Keratinocyte (primary cell): Measurements from ENCODE around the gene SPPL3. TPM values are rescaled to one million over a fixed set of nuclear protein-coding genes. Genes with fewer than 3 reads are reported as not detected.
"Not testable (repeated sequence)": the region's sequence is repeated elsewhere in the genome, so short reads cannot be mapped to it uniquely, and the experiment has no call there.

ENCODE experiments used
- DNase-seq: peaks from one replicate; pipeline ENCODE4 v3.0.0-alpha.2; 2011; ENCODE audit warnings: low read depth, missing footprints, low spot score
- FAIRE-seq: peaks from 2 replicates; lab custom pipeline; 2011; peaks lifted over from hg19 to GRCh38; lab: Jason Lieb, UNC
- H2AFZ ChIP-seq: 2 replicates; pipeline ENCODE4 v1.6.0; 2012; ENCODE audit warnings: low read length, control low read depth, inconsistent platforms; ENCODE audit not compliant: control insufficient read depth
- H3K27ac ChIP-seq: 2 replicates; pipeline ENCODE4 v1.5.1; 2011; ENCODE audit warnings: low read length; ENCODE audit not compliant: control insufficient read depth, insufficient read depth
- H3K27me3 ChIP-seq: 3 replicates; pipeline ENCODE4 v1.6.0; 2011; ENCODE audit warnings: low read length; ENCODE audit not compliant: control insufficient read depth, insufficient read depth; ENCODE audit errors: extremely low read depth
- H3K36me3 ChIP-seq, 2 experiments: 2 replicates in 1 of 2; 3 replicates in 1 of 2; pipeline ENCODE4 v1.5.1; 2011; ENCODE audit warnings: low read length in 2 of 2, mild to moderate bottlenecking in 1 of 2; ENCODE audit not compliant: control insufficient read depth in 2 of 2, insufficient read depth in 2 of 2; ENCODE audit errors: extremely low read depth in 1 of 2
- H3K4me1 ChIP-seq: 3 replicates; pipeline ENCODE4 v1.5.1; 2011; ENCODE audit warnings: low read length; ENCODE audit not compliant: control insufficient read depth, insufficient read depth; ENCODE audit errors: extremely low read depth
- H3K4me2 ChIP-seq: 3 replicates; pipeline ENCODE4 v1.6.0; 2011; ENCODE audit warnings: low read depth, low read length; ENCODE audit not compliant: control insufficient read depth, insufficient read depth; ENCODE audit errors: extremely low read depth
- H3K4me3 ChIP-seq, 3 experiments: fragments of 200-600 bp in 1 of 3; sonication (generic) in 1 of 3; 2 replicates in 2 of 3; 3 replicates in 1 of 3; pipeline ENCODE4 v1.5.1; 2011 to 2016; ENCODE audit warnings: low read length in 3 of 3, mild to moderate bottlenecking in 3 of 3, control low read depth in 2 of 3, inconsistent platforms in 1 of 3, low read depth in 1 of 3, mixed read lengths in 1 of 3, mixed run types in 1 of 3, moderate library complexity in 1 of 3; ENCODE audit not compliant: control insufficient read depth in 2 of 3, insufficient read depth in 2 of 3; ENCODE audit errors: extremely low read depth in 1 of 3
- H3K79me2 ChIP-seq: 2 replicates; pipeline ENCODE4 v1.6.0; 2012; ENCODE audit warnings: low read length; ENCODE audit not compliant: control insufficient read depth, insufficient read depth
- H3K9ac ChIP-seq: 3 replicates; pipeline ENCODE4 v1.6.0; 2011; ENCODE audit warnings: low read length; ENCODE audit not compliant: control insufficient read depth, insufficient read depth; ENCODE audit errors: extremely low read depth
- H3K9me1 ChIP-seq: 3 replicates; pipeline ENCODE4 v1.6.0; 2011; ENCODE audit warnings: low read length; ENCODE audit not compliant: control insufficient read depth, insufficient read depth; ENCODE audit errors: extremely low read depth
- H3K9me3 ChIP-seq: 2 replicates; pipeline ENCODE4 v1.5.1; 2012; ENCODE audit warnings: low read depth, low read length; ENCODE audit not compliant: control insufficient read depth
- H4K20me1 ChIP-seq: 3 replicates; pipeline ENCODE4 v1.6.0; 2011; ENCODE audit warnings: low read length; ENCODE audit not compliant: control insufficient read depth, insufficient read depth; ENCODE audit errors: extremely low read depth
- EZH2 ChIP-seq: IDR thresholded peaks from one replicate; pipeline ENCODE4 v1.6.1; 2012; ENCODE audit warnings: inconsistent platforms, mild to moderate bottlenecking, low read length, moderate library complexity
- dilution Hi-C: fragments of 300-500 bp; cut with MboI; formaldehyde crosslinking; loops from one replicate; pipeline ENCODE4 v1.7.0; 2020; ENCODE audit warnings: low sequenced_read_pairs; ENCODE audit not compliant: extremely low pct_ligation_motif_present
- polyA plus RNA-seq, 5 experiments: library from polyadenylated mRNA; depleted of rRNA in 3 of 5; stranded (reverse) in 3 of 5; stranded (forward) in 1 of 5; unstranded in 1 of 5; fragments of >200 nt; gene quantifications; 1 replicate in 1 of 5; 2 replicates in 3 of 5; 3 replicates in 1 of 5; pipeline versions ENCODE4 v1.2.1 to v1.2.3, GENCODE V29; 2011 to 2012; ENCODE audit warnings: missing spikeins in 2 of 5, low read depth in 1 of 5, low replicate concordance in 1 of 5
- TF ChIP-seq, protein P1 (sequence below), 3 experiments: IDR thresholded peaks in 1 of 3; conservative IDR thresholded peaks in 1 of 3; optimal IDR thresholded peaks in 1 of 3; 2 replicates in 2 of 3; 3 replicates in 1 of 3; pipeline versions ENCODE3 to v1.5.1; 2011; ENCODE audit warnings: low read length in 3 of 3, mild to moderate bottlenecking in 3 of 3, moderate library complexity in 2 of 3, control low read depth in 1 of 3, inconsistent platforms in 1 of 3; ENCODE audit not compliant: insufficient read depth in 2 of 3; ENCODE audit errors: extremely low read depth in 1 of 3

Gene SPPL3
- polyA plus RNA-seq, 1 donor (not counting 4 experiments of a cell fraction or from before 2014, with no cell fraction given) = 28.3 TPM

- Histone ChIP-seq H3K27me3 (no peaks in the 10 kb centered on the region), H3K9ac (peak overlapping the region; percentile 28), H3K79me2 (peaks cover 63% of the 10 kb centered on the region), H3K27ac (no peak overlapping the region), H4K20me1 (peaks cover 3% of the 10 kb centered on the region), H3K4me3 (peak overlapping the region; percentile 38 to 95 (median 61)), H3K4me1 (peaks cover 27% of the 10 kb centered on the region), H3K36me3 (peaks cover 0 to 3% of the 10 kb centered on the region in 2 experiments), H3K9me1 (no peaks in the 10 kb centered on the region), H3K9me3 (no peaks in the 10 kb centered on the region), H3K4me2 (peak overlapping the region; percentile 81), H2AFZ (no peak overlapping the region)
- DNase-seq = no peak
- TF ChIP-seq EZH2 = no peak
- TF ChIP-seq, protein P1, sequence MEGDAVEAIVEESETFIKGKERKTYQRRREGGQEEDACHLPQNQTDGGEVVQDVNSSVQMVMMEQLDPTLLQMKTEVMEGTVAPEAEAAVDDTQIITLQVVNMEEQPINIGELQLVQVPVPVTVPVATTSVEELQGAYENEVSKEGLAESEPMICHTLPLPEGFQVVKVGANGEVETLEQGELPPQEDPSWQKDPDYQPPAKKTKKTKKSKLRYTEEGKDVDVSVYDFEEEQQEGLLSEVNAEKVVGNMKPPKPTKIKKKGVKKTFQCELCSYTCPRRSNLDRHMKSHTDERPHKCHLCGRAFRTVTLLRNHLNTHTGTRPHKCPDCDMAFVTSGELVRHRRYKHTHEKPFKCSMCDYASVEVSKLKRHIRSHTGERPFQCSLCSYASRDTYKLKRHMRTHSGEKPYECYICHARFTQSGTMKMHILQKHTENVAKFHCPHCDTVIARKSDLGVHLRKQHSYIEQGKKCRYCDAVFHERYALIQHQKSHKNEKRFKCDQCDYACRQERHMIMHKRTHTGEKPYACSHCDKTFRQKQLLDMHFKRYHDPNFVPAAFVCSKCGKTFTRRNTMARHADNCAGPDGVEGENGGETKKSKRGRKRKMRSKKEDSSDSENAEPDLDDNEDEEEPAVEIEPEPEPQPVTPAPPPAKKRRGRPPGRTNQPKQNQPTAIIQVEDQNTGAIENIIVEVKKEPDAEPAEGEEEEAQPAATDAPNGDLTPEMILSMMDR (optimal IDR thresholded peaks at IDR 0.05 in 1 of 3, IDR thresholded peaks at IDR 0.05 in 1 of 3, conservative IDR thresholded peaks at IDR 0.05 in 1 of 3; ENCODE audit: extremely low read depth in 1 of 3, insufficient read depth in 2 of 3, low read length in 3 of 3) = no peak
- peak; percentile 60 for FAIRE-seq
- dilution Hi-C loops = no loop called here
These were observed 2.3 kb downstream of the SPPL3 start for GRCh38 chr12:120901818-120902217.

DNA sequence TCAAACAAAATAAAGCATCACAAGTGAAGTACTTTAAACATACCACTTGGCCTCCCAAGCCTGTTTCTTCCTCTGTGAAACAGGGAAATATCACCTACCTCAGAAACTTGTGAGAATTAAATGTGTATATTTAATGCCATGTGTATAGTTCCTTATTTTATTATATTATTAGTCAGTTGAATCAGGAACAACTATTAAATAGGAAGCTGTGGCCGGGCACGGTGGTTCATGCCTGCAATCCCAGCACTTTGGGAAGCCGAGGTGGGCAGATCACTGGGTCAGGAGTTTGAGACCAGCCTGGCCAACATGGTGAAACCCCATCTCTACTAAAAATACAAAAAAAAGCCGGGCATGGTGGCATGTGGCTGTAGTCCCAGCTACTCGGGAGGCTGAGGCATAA, 3.1 kb downstream of the SPPL3 start:
- FAIRE-seq, dilution Hi-C loops, H3K36me3 ChIP-seq, H4K20me1 ChIP-seq, H3K9me1 ChIP-seq, H3K9me3 ChIP-seq, H2AFZ ChIP-seq, H3K27ac ChIP-seq, H3K4me2 ChIP-seq, H3K9ac ChIP-seq, H3K27me3 ChIP-seq, DNase-seq, H3K4me3 ChIP-seq: not testable (repeated sequence)
- H3K4me1 ChIP-seq = peaks cover 22% of the 10 kb centered on the region
- H3K79me2 ChIP-seq = peaks cover 70% of the 10 kb centered on the region

DNA sequence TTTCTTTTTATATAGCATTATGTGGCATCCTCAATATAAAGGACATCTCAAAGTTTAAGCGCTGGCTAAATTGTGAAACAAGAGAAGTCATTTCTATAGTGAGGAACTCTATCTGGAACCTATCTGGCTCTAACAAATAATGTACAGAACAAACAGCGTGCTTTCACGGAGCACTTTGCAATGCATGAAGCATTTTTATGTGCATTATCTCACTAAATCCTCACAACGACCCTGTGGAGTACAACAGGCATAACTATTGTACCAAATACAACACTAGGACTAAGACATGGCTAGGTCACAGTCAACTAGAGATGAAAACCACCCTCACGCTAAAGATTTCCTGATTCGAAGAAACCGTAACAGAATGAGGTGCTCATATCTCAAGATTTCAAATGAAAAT, 8.6 kb downstream of the SPPL3 start:
- Histone ChIP-seq H4K20me1 (peaks cover 3% of the 10 kb centered on the region), H2AFZ (no peak overlapping the region), H3K4me1 (no peaks in the 10 kb centered on the region), H3K4me3 (no peak overlapping the region), H3K27ac (no peak overlapping the region), H3K4me2 (no peak overlapping the region), H3K9me1 (peaks cover 2% of the 10 kb centered on the region), H3K27me3 (no peaks in the 10 kb centered on the region), H3K9ac (no peak overlapping the region), H3K79me2 (peaks cover 77% of the 10 kb centered on the region), H3K9me3 (no peaks in the 10 kb centered on the region), H3K36me3 (peaks cover 0 to 3% of the 10 kb centered on the region in 2 experiments)
- DNase-seq = no peak
- dilution Hi-C loops = no loop called here
- no peak for FAIRE-seq
- no peak for TF ChIP-seq EZH2
- TF ChIP-seq, protein P1 (optimal IDR thresholded peaks at IDR 0.05 in 1 of 3, IDR thresholded peaks at IDR 0.05 in 1 of 3, conservative IDR thresholded peaks at IDR 0.05 in 1 of 3; ENCODE audit: extremely low read depth in 1 of 3, insufficient read depth in 2 of 3, low read length in 3 of 3) = no peak
